Liver (tissue), 9 donors: ENCODE measurements around the gene CLK1. TPM values are rescaled to one million over a fixed set of nuclear protein-coding genes. Genes with fewer than 3 reads are reported as not detected.

Source experiments
- DNase-seq: peaks from one replicate; pipeline ENCODE4 v3.0.0-alpha.2; 2017; ENCODE audit warnings: low spot score
- H3K27ac ChIP-seq, 2 donors: one replicate each; pipeline ENCODE4 v1.7.0; 2013; ENCODE audit warnings: inconsistent platforms in 2 of 2, low read length in 2 of 2, control low read depth in 1 of 2, low read depth in 1 of 2, mild to moderate bottlenecking in 1 of 2
- H3K27me3 ChIP-seq, 4 donors: one replicate each; pipeline versions ENCODE4 v1.6.1 to v1.7.0; 2013; ENCODE audit warnings: low read length in 3 of 4, inconsistent platforms in 1 of 4, mild to moderate bottlenecking in 1 of 4, moderate library complexity in 1 of 4; ENCODE audit not compliant: control insufficient read depth in 4 of 4, insufficient read depth in 4 of 4
- H3K36me3 ChIP-seq, 4 donors: one replicate each; pipeline versions ENCODE4 v1.6.1 to v1.7.0; 2013; ENCODE audit warnings: low read length in 3 of 4, mild to moderate bottlenecking in 3 of 4, low read depth in 1 of 4, moderate library complexity in 1 of 4; ENCODE audit not compliant: control insufficient read depth in 4 of 4, insufficient read depth in 3 of 4
- H3K4me1 ChIP-seq, 4 donors: one replicate each; pipeline versions ENCODE4 v1.6.1 to v1.7.0; 2013; ENCODE audit warnings: low read length in 3 of 4, mild to moderate bottlenecking in 3 of 4, moderate library complexity in 1 of 4; ENCODE audit not compliant: control insufficient read depth in 4 of 4, insufficient read depth in 4 of 4
- H3K4me3 ChIP-seq, 3 donors: one replicate each; pipeline versions ENCODE4 v1.6.1 to v1.7.0; 2013; ENCODE audit warnings: low read length in 3 of 3, control low read depth in 1 of 3, low read depth in 1 of 3, mild to moderate bottlenecking in 1 of 3
- H3K9ac ChIP-seq, 2 donors: one replicate each; pipeline ENCODE4 v1.7.0; 2013; ENCODE audit warnings: low read length in 2 of 2, mild to moderate bottlenecking in 2 of 2, moderate library complexity in 2 of 2, control low read depth in 1 of 2, low read depth in 1 of 2
- H3K9me3 ChIP-seq, 4 donors: one replicate each; pipeline versions ENCODE4 v1.6.1 to v1.7.0; 2013; ENCODE audit warnings: low read length in 3 of 4; ENCODE audit not compliant: control insufficient read depth in 4 of 4
- FOXA1 ChIP-seq: IDR thresholded peaks from 2 replicates; pipeline ENCODE4 v1.6.1; 2016; ENCODE audit warnings: antibody characterized with exemption
- FOXA2 ChIP-seq: IDR thresholded peaks from 2 replicates; pipeline ENCODE4 v1.6.1; 2016; ENCODE audit warnings: antibody characterized with exemption
- GABPA ChIP-seq, 2 donors: IDR thresholded peaks in 1 of 2; conservative IDR thresholded peaks in 1 of 2; 2 replicates each; pipeline ENCODE4 v1.6.1; 2016; ENCODE audit warnings: antibody characterized with exemption in 2 of 2, mild to moderate bottlenecking in 1 of 2, moderate library complexity in 1 of 2
- HNF4A ChIP-seq, 2 donors: conservative IDR thresholded peaks; 2 replicates each; pipeline ENCODE4 v1.6.1; 2016; ENCODE audit warnings: antibody characterized with exemption in 2 of 2, mild to moderate bottlenecking in 2 of 2
- NR2F2 ChIP-seq: IDR thresholded peaks from 2 replicates; pipeline ENCODE4 v1.6.1; 2016; ENCODE audit warnings: antibody characterized with exemption
- RXRA ChIP-seq, 2 donors: IDR thresholded peaks; 2 replicates each; pipeline ENCODE4 v1.6.1; 2017 to 2018; ENCODE audit warnings: antibody characterized with exemption in 2 of 2, mild to moderate bottlenecking in 1 of 2
- SP1 ChIP-seq: IDR thresholded peaks from 2 replicates; pipeline ENCODE4 v1.6.1; 2018; ENCODE audit warnings: antibody characterized with exemption, mild to moderate bottlenecking
- TAF1 ChIP-seq: conservative IDR thresholded peaks from 2 replicates; pipeline ENCODE4 v1.6.1; 2016; ENCODE audit warnings: antibody characterized with exemption, mild to moderate bottlenecking
- YY1 ChIP-seq: IDR thresholded peaks from 2 replicates; pipeline ENCODE4 v1.6.1; 2016; ENCODE audit warnings: antibody characterized with exemption, mild to moderate bottlenecking
- WGBS: extraction: QIAGEN DNeasy Blood & Tissue Kit; methylation state at CpG from one replicate; pipeline ENCODE4 v1.1.7; 2013; 5-methylcytosine and 5-hydroxymethylcytosine counted together
- polyA plus RNA-seq, 2 donors: library from polyadenylated mRNA; stranded (reverse) in 1 of 2; unstranded in 1 of 2; fragments of 200-250 nt in 1 of 2; fragments of >200 nt in 1 of 2; fragmentation: Nextera tagmentation in 1 of 2; extraction: Ambion mirVana in 1 of 2; gene quantifications; one replicate each; pipeline versions ENCODE4 v1.2.1 to v1.2.3, GENCODE V29; 2013 to 2015
- total RNA-seq, 2 donors: library from RNA; depleted of rRNA; stranded (reverse); fragments of >200 nt; gene quantifications; one replicate each; pipeline ENCODE4 v1.2.3, GENCODE V29; 2014
- TF ChIP-seq, protein P1 (sequence below): IDR thresholded peaks from 2 replicates; pipeline ENCODE4 v1.6.1; 2016; ENCODE audit warnings: antibody characterized with exemption
- TF ChIP-seq, protein P2 (sequence below): IDR thresholded peaks from 2 replicates; pipeline ENCODE4 v1.6.1; 2016; ENCODE audit warnings: antibody characterized with exemption
- donor health status: healthy.
- donor health status: healthy.
- donor health status: healthy.
- donor health status: healthy.
- donor health status: healthy.

Gene CLK1
- total and polyA plus RNA-seq, 4 donors: 21.2 to 86.3 (median 61.8) TPM

DNA sequence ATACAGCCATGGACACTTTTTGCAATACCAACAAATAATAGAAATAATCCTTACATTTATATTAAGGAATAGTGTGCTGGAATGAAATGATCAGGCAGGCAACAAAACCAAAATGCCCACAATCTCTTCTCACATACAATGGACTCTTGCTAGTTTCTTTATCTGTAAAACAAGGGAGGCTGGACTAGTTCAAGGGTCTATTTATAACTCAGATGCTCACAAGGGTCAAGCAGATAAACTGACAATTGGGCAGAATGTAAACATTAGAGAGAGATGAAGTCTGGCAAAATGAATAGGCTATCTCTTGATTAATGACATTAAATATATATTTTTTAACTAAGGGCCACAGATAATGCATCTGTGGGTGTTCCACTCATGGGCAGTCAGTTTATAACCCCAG lies 13.0 kb upstream of the CLK1 start:
- Histone ChIP-seq H3K4me1 (no peaks in the 10 kb centered on the region), H3K9me3 (no peaks in the 10 kb centered on the region), H3K27me3 (no peaks in the 10 kb centered on the region), H3K36me3 (peaks cover 1 to 44% (median 30%) of the 10 kb centered on the region in 4 donors), H3K4me3 (no peak overlapping the region), H3K9ac (no peak overlapping the region), H3K27ac (no peak overlapping the region)
- no peak for DNase-seq
- TF ChIP-seq FOXA1: no peak
- TF ChIP-seq, protein P1, sequence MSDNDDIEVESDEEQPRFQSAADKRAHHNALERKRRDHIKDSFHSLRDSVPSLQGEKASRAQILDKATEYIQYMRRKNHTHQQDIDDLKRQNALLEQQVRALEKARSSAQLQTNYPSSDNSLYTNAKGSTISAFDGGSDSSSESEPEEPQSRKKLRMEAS: no peak

DNA sequence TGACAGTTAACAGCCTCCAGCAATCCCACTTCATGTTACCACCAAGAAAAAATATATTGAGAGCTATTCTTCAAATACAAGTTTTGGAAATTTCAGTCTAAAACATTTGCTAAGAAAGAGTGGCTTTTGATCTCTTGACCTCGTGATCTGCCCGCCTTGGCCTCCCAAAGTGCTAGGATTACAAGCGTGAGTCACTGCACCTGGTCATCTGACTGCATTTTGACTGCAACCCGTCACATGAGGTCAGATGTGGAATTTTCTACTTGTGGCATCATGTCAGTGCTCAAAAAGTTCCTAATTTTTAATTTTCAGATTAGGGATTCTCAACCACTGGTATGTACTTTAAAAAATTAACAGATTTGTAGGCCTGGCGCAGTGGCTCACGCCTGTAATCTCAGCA lies 9.1 kb upstream of the CLK1 start:
- H3K4me1 ChIP-seq: no peaks in the 10 kb centered on the region
- no peaks in the 10 kb centered on the region for H3K9me3 ChIP-seq
- TF ChIP-seq FOXA2: no peak
- no peak for TF ChIP-seq GABPA (IDR thresholded peaks at IDR 0.05 in 1 of 2, conservative IDR thresholded peaks at IDR 0.05 in 1 of 2)
- TF ChIP-seq, protein P2, sequence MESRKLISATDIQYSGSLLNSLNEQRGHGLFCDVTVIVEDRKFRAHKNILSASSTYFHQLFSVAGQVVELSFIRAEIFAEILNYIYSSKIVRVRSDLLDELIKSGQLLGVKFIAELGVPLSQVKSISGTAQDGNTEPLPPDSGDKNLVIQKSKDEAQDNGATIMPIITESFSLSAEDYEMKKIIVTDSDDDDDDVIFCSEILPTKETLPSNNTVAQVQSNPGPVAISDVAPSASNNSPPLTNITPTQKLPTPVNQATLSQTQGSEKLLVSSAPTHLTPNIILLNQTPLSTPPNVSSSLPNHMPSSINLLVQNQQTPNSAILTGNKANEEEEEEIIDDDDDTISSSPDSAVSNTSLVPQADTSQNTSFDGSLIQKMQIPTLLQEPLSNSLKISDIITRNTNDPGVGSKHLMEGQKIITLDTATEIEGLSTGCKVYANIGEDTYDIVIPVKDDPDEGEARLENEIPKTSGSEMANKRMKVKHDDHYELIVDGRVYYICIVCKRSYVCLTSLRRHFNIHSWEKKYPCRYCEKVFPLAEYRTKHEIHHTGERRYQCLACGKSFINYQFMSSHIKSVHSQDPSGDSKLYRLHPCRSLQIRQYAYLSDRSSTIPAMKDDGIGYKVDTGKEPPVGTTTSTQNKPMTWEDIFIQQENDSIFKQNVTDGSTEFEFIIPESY: no peak
- TF ChIP-seq YY1: no peak
- TF ChIP-seq RXRA (IDR thresholded peaks at IDR 0.05): no peak
- TF ChIP-seq TAF1: no peak
- H3K4me3 ChIP-seq: no peak overlapping the region
- peaks cover 2 to 32% (median 14%) of the 10 kb centered on the region in 4 donors for H3K36me3 ChIP-seq
- WGBS: 98% methylated on average over 6 of the region's 6 CpGs
- H3K27ac ChIP-seq: no peak overlapping the region
- no peaks in the 10 kb centered on the region for H3K27me3 ChIP-seq
- no peak overlapping the region for H3K9ac ChIP-seq
- no peak for DNase-seq

DNA sequence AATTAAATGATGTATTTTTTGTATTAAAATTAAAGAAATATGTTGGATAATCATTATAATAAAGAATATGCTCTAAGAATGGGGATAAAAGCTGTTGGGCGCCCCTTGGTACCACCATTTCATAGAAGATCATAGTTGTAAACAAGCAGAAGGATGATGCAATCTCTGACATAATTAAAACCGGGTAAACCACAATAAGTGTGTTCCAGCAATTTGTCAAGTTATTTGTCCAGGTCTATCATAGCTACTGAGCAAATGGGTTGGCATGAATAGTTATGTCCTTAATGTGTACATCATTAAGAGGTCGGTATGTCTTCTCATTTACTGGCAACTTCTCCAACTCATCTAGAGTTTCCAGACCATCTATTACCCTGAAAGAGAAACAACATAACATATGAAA lies 6.7 kb upstream of the CLK1 start:
- WGBS: 74% methylated on average over 3 of the region's 3 CpGs
- Histone ChIP-seq H3K36me3 (peaks cover 1 to 22% (median 8%) of the 10 kb centered on the region in 4 donors), H3K9me3 (no peaks in the 10 kb centered on the region), H3K4me1 (peaks cover 0 to 11% (median 4%) of the 10 kb centered on the region in 4 donors), H3K9ac (no peak overlapping the region), H3K27me3 (no peaks in the 10 kb centered on the region), H3K4me3 (no peak overlapping the region), H3K27ac (no peak overlapping the region)
- DNase-seq: no peak
- TF ChIP-seq NR2F2 (no peak), TAF1 (no peak), HNF4A (conservative IDR thresholded peaks at IDR 0.05) (no peak), SP1 (no peak)

DNA sequence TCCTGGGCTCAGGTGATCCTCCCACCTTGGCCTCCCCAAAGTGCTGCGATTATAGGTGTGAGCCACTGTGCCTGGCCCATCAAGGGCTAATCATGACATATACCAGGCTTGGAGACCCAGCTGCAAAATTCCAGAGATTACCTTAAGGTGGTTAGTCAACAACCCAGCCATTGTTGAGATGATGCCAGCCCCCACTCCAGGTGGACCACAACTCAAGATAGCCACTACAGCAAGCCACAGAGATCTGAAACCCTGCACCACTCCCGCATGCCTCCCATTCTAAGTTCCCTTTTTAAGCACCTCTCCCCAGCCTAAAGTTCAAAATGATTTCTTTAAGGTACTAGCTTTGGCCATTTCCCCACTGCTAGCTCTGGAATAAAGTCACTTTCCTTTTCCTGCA lies 4.6 kb upstream of the CLK1 start:
- H3K9ac ChIP-seq: no peak overlapping the region
- TF ChIP-seq FOXA1 (no peak), NR2F2 (no peak)
- 94% methylated on average over 2 of the region's 2 CpGs for WGBS
- no peak overlapping the region for H3K4me3 ChIP-seq
- no peaks in the 10 kb centered on the region for H3K27me3 ChIP-seq
- no peaks in the 10 kb centered on the region for H3K9me3 ChIP-seq
- no peak overlapping the region for H3K27ac ChIP-seq
- peaks cover 2 to 16% (median 6%) of the 10 kb centered on the region in 4 donors for H3K4me1 ChIP-seq
- peaks cover 0 to 10% (median 2%) of the 10 kb centered on the region in 4 donors for H3K36me3 ChIP-seq
- DNase-seq: no peak
